Stimulated activated CD4-positive, alpha-beta T cell treated with anti-CD3 and anti-CD28 coated beads, Interleukin-2, amount 100 ng/mL, for 48 hours (primary cell): ENCODE data around the gene IGF2BP2.

Source experiments
- DNase-seq, 2 donors: peaks; one replicate each; pipeline ENCODE4 v3.0.0-alpha.2; 2020

IGF2BP2 gene

DNA sequence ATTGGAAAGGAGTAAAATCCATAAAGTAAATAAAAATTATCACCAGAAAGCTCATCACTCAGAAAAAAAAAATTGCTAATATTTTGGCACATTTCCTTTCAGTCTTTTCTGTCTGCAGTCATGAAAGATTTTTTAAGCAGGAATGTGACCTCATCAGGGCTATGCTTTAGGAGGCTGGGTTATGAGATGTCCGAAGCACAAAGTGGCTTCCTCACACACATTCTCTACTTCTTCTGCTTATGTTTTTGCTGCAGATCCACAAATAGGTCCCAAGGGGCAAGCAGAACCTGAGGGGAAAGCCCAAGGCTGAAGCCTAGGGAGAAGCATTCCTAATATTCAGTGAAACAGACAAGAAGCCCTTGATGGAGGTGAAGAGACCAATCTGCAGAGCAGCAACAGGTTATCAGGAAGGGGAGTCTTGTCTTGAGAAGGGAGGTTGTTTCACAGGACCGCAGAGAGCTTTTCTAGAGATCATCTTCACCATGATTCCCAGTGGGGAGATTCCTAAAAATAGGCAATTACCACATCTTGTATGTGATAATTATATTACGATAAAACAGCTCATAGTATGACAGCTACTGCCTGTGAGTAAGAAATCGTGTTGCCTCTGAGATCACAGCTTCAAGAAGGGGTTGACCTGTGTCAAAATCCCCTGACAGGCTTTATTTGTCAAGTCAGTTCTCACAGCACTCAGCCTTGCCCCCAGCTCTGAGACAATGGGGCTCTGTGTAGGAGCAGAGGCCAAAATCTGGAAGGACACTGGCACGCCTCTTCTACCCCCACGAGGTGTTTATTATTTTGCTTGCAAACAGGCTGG, 60.5 kb downstream of the IGF2BP2 start:
- no peak for DNase-seq

DNA sequence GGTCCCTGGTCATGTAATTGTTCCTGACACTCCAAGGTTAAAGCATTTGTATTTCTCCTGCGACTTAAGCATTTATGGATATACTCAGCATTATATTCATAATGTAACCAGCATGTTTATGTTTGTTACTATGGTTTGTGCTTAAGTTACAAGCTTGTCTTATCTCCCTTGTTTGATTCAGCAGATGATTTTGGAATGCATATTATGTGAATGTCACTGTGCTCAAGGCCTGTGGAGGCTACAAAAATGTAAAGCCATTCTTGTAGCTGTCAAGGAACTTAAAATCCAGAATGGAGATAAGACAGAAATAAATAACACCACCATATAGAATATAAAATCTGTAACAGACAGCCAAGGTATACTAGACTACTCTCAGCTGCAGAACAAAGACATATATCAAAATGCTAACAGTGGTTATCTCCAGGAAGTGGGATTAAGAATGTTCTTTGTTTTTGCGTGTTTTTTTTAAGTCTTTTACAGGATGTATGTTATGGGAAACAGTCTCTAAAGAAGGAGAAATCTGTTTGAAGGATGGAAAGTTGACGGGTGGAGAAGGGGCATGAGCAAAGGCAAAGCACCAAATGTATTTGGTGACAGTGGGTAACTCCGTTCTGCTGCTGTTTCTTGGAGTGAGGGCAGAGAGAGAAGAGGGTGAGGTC, 61.4 kb downstream of the IGF2BP2 start:
- no peak for DNase-seq

DNA sequence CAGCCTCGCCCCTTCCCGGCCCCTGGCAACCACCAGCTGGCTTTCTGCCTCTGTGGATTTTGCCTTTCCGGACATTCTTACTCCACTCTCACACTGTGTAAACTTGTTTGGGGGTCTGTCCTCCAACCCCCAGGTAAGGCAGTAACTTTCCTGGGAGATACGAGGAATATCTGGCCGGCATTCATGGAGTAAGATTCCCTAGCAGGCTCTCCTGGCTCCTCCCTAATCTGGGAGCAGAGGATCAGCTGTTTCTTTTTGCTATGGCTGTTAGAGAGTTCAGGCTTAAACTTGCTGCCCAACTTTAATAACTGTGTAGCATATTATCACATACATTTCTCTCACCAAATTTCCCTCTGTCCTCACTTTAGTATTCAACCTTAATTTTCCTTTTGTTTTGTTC, 64.3 kb downstream of the IGF2BP2 start:
- no peak for DNase-seq

DNA sequence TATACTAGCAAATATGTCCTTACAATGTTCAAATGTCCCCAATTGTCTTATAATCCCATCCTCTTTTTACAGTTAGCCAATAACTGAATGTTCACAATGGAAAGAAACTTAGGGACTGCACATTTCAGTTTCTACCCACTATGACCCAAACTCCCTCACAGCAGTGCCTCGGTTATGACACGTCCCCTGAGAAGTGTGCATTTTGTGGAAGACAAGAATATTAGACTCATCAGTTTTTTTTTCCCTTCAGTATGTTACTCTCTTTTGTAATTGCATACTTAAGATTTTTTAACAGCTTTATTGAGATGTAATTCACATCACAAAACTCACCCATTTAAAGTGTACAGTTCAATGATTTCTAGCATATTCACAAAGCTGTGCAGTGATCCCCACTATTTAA, 64.8 kb downstream of the IGF2BP2 start:
- no peak for DNase-seq

DNA sequence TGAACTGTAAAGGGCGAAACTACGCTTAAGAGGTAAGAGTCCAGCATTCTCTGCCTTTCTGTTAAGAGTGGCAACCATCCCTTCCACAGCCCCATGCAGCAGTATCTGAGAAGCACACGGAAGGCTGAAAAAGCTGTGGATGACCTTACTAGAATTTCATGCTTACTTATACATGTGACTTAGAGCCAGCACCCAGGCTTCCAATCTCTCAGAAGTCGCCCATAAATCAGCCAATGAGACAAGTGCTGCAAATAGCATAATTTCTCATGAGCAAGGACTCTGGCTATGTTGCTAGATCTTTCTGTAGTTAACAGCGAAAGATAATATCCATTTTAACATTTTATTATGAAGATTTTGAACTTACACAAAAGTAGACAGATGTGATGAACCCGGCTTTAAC, 65.3 kb downstream of the IGF2BP2 start:
- no peak for DNase-seq

DNA sequence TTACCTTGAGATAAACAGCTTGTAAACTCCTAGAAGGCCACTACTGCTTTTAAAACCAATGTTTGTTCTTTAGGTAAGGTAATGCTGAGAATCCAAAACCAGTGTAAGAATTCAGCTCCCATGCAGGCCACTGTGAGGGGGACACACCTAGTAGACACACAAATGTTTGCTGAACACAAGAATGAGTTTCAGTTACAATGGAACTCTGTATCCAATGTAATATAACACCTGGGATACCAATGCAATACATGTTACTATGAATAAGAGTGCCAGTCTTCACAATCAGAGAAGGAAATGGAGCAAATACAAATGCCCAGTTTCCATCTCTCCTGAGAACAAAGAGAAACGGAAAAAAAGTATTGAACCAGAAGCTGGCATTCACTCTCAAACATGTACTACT, 65.9 kb downstream of the IGF2BP2 start:
- no peak for DNase-seq

DNA sequence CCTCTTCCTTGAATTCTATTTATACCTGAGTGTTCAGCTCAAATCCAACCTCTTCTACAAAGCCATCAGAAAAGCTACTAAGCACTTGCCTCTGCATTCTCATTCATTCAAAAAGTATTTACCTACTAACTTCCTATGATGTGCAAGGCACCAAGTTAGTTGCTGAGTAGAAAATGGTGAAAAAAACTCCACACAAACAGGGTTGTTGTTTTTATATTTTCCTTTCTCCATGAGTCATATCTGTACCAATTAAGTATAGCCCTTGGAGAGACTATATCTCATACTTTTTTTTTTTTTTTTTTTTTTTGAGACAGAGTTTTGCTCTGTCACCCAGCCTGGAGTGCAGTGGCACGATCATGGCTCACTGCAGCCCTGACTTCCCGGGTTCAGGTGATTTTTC, 67.7 kb downstream of the IGF2BP2 start:
- no peak for DNase-seq

DNA sequence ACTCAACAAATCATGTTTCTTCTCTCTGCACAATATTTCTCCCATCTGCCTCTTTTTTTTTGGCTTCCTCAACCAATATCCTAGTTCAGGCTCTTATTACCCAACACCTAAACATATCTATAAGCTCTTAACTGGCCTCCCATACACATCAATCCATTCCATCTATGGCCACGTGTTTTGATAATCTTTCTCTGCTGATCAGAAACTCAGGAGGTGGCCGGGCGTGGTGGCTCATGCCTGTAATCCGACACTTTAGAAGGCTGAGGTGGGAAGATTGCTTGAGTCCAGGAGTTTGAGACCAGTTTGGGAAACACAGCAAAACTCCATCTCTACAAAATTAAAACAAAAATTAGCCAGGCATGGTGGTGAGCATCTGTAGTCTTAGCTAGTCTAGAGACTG, 68.4 kb downstream of the IGF2BP2 start:
- DNase-seq: no peak

DNA sequence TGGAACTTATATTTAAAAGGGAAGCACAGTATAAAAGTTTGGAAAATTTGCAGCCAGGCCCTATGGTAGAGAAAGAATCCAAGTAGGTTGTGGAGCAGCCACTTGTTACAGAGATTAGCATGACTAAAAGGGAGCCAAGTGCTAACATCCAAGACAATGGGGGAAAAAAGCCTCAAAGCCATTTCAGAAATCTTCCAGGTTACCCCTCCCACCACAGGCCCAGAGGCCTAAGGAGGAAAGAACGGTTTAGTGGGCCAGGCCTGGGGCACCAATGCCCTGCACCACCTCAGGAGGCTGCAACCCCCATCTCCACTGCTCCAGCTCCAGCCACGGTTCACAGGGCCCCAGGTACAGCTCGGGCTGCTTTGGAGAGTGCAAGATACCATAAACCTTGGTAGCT, 69.9 kb downstream of the IGF2BP2 start:
- DNase-seq: no peak

DNA sequence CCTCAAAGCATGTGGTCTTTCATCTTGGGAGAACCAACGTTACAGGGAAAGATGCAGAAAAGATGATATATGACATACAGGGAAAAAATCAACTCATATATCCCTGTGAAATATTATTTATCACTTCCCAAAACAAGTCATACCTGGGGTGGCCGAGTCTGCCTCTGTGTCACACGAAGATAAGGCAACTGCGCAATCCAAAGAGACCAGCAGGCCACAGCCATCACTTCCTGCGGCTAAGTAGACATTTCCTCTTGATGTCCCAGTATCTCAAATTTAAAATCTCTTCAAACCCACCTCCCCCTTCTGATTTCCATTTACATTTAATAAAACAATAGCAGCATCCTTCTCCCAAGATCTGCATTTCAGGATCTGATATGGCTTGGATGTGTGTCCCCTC, 71.5 kb downstream of the IGF2BP2 start:
- DNase-seq: no peak

DNA sequence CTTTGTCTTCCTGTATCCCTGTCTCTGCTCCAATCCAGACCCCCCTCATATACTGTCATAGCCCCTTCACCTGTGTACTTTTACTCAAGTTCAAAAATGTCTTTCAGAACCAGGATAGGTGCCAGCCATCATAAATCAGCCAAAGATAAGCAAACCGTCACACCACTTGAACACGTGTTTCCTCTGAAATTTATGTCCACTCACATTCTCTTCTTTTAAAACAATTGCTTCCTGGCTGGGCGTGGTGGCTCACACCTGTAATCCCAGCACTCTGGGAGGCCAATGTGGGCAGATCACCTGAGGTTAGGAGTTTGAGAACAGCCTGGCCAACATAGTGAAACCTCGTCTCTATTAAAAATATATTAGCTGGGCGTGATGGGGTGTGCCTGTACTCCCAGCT, 74.1 kb downstream of the IGF2BP2 start:
- DNase-seq: no peak

DNA sequence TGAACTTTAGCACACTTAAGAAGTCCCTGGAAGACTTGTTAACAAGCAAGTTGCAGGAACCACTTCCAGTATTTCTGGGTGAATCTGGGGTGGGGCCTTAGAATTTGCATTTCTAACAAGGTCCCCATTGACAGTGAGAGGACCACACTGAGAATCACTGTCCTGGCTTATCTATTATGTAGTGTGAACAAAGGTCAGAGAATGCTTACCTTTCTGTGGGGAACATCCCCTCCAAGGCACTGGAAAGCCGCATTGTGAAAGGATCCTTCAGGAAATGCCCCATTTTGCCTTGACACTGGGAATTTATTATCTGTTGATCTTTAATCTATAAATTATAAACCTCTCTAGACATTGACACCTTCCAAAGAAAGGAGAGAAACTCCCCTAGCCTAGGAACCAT, 74.8 kb downstream of the IGF2BP2 start:
- DNase-seq: no peak

DNA sequence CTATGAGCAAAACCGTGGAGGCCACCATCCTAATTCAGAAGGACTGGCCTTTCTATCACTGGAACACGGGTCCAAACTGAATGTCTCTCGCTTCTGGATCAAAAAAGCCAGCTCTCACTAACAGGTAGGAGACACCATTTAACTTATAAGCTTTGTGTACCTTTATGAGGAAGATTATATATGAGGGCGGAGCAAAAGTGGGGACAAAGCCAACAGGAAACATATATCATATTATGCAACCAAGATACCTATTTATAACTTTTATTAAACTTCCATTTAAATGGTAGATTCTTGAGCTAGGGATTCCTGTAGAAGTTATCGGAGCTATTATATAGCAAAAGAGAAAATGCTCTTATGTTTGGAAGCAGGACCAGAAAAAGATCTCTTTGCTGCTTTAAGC, 78.4 kb downstream of the IGF2BP2 start:
- DNase-seq: no peak

DNA sequence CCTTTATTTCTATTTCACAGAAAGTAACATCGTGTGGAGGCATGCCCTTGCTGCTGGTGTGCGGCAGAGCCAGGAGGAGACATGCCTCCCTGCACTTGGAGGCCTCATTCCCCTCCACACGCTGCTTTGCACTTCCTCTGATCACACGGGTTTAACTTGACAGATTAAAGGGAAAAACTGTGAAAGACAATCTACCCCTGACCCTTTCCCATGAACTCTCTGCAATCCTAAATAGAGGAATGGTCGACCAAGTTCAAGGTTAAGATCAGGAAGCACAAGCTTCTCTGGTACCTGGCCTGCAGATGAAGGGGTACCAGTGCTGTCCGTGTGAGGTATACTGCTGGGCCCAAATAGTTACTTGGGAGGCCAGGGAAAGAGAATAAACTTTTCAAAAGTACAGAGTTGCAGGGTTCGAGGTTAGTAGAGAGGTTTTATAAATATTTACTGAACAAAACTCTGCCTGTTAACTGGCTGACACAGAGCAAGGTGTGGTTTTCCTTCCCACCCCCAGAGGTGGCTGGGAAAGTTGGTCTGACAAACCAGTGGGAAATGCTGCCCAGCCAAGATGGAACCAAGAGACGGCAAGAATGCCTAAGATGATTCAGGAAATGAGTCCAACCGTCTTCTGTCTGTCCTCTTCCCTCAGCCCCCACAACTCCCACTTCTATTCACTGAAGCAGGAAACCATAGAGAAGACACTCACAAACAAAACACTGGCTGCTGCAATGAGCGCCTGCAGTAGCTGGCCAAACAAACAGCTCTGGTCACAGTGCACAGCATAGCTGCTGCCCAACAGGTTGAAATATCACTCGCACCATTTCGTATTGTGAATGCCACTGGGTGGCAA, 79.6 kb downstream of the IGF2BP2 start:
- no peak for DNase-seq

DNA sequence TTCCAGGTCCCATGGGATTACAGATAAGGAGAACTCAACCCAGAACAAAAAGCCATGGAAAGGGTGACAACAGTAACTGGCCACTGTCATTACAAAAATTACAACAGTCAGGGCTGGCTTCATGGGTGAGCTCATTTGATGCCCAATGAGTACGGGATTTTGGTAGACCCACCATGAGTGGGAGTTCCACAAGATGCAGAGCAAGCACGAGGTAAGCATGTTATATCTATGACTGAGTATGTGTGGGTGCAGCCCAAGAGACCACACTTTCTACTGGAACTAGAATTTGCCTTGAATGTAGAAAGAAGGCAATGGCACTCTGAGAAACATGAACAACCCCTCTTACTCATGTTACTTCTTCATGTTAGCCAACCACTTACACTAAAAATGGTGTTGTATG, 83.3 kb downstream of the IGF2BP2 start:
- no peak for DNase-seq

DNA sequence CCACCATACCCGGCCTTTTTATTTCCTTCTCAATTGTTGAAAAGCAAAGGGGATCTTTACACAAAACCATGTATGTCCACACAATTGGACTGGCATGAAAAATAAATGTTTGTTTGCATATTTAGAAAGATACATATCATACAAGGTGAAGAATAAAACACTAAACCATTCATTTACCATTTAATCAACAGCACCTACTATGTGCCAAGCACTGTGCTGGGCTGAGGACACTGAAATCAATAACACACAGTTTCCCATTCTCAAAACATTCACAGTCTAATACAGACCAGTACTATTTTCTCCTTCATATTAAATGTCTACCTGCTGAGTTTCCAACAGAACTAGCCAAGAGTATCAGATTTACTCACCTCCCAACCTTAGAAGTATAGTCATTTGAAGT, 84.7 kb downstream of the IGF2BP2 start:
- no peak for DNase-seq

DNA sequence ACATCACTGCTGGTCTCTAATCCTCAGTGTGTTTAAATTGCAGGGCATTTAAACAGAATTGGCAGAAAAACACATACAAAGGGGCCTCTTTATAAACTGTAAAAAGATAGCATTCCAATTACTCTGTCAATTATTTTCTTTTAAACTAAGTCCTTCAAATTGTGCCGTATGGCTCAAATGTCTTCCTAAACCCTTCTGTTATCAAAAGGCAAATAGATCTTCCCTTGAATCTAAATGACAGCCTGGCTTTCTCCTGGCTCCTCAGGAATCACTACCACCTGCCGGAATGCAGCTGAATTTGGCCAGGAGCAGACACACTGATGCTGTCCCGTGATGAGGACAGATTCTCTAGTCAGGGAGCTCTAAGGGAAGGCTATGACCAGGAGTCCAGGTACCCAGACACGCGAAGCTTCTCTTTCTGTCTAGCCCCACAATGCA, 85.6 kb downstream of the IGF2BP2 start:
- no peak for DNase-seq

DNA sequence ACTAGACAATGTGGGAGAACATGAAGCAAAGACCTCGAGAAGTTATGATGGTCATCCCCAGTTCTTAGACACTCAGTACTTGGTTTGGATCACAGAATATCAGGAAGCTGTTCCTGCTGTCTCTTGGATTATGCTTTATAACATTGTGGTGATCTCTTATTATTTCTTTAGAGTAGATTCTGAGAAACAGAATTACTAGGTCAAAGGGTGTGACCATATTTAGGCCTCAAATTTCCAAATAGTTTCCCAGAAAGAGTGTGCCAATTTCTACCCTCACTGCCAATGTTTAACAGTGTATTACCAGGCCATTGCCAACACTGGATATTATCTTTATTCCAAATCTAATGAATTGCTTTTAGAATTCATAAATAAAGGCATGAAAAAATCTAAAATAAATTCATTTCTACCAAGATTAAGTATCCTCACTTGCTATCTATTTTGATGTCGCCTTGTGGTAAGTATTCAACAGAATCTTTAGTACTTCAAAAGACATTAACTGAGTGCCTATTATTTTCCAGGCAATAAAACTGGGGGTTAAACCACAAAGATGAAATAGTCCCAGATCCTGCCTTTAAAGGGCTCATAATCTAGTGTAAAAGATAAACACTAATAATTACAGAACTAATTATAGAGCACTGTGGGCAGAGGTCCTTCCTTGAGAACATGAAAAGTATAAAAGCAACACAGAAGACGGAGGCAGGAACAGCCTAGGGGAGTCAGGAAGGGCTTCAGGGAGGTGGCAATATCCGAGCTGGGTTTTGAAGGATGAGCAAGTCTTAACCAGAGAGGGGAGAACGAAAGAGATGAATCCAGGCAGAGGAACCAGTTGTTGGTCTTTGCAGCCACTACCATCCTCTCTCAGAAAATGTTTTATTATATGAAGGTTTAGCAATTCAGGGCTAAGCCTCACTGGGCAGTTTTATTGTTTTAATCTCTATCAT, 86.8 kb downstream of the IGF2BP2 start:
- no peak for DNase-seq

DNA sequence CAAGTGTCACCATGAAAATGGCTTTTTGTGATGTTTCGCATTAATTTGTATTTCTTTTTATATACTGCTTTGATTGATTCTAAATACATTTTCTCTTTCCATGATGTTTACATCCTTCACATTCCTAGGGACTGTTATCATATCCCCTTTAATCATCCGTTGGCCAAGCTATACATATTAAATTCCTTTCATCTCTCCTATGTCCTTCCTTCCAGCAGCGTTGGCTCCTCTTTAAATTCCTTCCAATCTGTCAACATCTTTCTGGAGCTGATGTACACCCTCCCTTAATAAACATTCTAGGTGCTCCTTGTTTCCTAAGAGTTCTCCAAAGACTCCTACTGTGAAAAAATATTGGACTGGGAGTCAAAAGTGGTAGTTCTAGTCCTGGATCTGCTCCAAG, 87.8 kb downstream of the IGF2BP2 start:
- no peak for DNase-seq

DNA sequence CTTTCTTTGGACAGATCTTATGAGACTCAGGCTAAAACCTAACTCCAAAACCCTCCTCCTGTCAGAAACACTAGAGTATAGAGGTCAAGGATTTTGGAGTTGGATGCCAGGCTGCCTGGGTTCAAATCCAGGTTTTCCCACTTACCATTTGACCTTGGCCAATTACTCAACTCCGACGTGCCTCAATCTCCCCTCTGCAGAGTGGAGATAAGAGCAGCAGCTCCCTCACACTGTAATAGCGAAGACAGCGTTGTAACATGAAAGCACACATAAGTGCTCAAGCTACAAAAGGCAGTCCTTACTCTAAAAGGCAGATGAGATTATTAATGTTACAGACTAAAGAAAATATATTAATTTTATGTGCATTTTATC, 90.1 kb downstream of the IGF2BP2 start:
- no peak for DNase-seq

DNA sequence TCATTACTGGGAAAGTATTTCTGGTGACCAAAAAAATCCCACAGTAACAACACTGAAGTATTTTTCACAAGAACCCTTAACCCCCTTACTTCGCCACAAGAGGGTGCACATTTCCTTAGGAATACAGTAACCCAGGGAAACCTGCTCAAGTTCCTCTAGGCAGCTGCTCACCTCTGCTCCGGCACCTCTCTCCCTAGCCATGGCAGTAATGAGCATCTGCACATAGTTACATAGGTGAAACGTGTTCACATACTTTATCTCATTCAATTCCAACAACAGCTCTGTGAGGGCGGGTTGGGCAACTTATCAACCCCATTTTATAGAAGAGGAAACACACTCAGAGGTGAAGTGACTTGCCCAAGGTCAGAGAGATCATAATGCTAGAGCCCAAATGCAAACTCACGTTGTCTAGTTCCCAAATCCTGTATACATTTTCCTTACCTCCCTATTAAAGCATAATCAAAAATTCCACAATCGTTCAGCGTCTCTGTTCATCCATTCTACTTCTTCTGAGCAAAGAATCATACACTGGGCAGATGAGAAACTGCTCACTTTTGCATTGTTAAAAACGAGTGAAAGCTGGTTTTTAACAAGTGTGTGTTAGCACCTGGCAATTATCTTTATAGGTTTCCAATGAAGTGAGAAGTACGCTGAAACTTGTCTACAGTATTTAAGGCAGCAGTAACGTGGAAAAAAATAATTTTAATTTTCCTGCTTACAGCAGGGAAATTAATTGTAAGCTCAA, 90.7 kb downstream of the IGF2BP2 start:
- DNase-seq: no peak

DNA sequence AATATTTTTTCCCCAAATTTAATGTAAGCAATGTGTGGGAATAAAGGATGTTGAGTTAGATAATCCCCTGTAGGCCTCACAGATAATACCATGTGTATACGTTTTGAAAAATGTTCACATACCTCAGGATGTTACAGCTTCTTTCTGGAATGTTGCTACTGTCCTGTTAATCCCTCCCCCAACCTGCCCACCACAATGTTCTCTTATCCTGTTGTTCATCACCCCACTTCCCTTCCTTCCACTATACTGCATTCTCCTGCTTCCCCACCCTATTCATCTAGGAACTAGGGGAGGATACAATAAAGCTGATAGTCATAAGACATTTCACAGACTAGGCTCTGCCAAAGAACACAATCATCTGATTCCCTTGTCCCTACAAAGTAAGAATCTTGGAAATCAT, 92.1 kb downstream of the IGF2BP2 start:
- DNase-seq: no peak
